Globus pallidus (tissue), 1 donor: Measurements from ENCODE around the gene PRRT3.
"Not testable (repeated sequence)": the region's sequence is repeated elsewhere in the genome, so short reads cannot be mapped to it uniquely, and the experiment has no call there.

ENCODE experiments used
- DNase-seq: peaks from one replicate; pipeline ENCODE4 v3.0.0-alpha.2; 2015; ENCODE audit warnings: low spot score

The PRRT3 gene

DNA sequence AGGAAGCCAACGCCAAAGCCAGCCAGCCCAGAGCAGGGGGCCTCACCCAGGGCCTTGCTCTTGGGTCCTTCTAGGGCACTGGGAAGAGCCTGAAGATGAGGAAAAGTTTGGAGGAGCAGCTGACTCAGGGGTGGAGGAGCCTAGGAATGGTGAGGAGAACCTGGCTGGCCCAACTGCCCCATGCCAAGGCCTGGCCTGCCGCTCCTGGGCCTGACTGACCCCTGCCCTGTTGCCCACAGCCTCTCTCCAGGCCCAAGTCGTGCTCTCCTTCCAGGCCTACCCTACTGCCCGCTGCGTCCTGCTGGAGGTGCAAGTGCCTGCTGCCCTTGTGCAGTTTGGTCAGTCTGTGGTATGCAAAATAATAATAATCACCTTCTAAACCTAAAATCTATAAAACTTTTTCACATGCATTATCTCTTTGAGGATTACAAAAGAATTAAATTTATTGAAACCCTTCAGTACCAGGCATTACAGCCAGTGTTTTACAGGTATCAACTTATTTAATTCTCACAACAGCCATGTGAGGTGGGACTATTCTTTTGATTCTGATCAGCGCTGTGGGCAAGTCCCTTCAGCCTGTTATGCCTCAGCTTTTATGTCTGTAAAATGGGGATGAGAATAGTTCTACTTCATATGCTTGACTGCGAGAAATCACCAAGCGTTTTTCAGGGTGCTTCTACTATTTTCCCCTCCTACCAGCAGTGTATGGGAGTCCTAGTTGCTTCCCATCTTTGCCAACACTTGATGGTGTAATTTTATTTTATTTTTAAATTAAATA is 33.8 kb downstream of the PRRT3 start:
- no peak for DNase-seq

DNA sequence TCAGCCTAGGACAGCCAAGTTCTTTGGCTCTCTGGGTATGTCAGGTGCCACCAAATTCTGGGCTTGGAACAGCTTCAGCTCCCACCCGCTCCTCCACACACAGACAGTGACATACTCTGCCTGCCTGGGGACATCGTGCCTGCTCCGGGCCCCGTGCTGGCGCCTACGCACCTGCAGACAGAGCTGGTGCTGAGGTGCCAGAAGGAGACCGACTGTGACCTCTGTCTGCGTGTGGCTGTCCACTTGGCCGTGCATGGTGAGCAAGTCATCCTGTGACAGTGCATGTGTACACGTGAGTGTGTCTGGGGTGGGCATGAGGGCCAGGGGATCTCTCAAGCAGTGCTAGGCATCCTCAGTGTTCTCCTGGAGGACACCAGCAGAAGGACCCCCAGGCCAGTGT is 34.4 kb downstream of the PRRT3 start:
- no peak for DNase-seq

DNA sequence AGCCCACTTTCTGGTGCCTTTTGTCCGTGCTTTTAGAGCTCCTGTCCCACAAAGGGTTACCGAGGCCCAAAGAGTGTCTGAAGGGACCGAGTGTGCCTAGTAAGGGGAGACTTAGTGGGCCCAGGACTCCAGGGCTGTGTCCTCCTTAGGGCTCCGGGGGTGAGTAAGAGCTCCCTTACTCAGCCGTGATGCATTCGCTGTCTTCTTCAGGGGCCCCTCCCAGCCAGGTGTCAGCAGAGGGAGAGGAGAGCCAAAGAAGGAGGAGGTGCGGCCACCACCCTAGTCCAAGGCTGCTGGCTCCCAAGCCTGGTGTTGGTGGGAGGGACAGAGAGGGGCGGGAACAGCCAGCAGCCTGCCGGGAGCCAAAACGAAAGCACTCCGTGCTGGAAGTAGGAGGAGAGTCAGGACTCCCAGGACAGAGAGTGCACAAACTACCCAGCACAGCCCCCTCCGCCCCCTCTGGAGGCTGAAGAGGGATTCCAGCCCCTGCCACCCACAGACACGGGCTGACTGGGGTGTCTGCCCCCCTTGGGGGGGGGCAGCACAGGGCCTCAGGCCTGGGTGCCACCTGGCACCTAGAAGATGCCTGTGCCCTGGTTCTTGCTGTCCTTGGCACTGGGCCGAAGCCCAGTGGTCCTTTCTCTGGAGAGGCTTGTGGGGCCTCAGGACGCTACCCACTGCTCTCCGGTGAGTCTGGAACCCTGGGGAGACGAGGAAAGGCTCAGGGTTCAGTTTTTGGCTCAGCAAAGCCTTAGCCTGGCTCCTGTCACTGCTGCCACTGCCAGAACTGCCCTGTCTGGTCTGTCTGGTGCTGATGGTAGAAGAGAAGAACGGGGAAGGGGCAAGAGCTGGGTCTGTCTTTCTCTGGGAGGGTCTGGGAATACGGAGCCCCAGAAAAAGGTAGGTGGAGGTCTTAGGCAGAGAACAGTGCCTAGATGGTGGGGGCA is 35.2 kb downstream of the PRRT3 start, which contains the start of gene IL17RC:
Gene IL17RC, plus strand, starts transcription at position 365 of the 947 bp plus-strand sequence. Its CDS starts 218 bp downstream, at position 583.
- DNase-seq = peak; percentile 42

DNA sequence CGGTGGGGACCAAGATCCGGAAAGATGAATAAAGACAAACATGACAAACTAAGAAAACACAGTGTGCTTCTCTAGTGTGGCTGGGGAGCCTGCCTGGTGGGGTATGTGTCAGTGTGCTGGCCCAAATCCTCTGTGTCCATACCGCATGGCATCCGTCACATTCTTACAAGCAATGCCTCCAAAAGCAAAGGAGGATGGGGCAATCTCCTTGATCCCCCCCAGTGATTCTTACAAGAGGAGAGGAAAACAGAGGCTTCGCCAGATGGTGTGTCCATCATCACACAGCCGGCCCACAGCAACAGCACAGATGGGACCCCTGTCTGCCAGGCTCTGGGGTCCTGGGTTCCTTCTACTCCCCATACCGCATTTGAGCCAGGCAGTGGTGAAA is 35.9 kb downstream of the PRRT3 start:
- peak; percentile 9 for DNase-seq

DNA sequence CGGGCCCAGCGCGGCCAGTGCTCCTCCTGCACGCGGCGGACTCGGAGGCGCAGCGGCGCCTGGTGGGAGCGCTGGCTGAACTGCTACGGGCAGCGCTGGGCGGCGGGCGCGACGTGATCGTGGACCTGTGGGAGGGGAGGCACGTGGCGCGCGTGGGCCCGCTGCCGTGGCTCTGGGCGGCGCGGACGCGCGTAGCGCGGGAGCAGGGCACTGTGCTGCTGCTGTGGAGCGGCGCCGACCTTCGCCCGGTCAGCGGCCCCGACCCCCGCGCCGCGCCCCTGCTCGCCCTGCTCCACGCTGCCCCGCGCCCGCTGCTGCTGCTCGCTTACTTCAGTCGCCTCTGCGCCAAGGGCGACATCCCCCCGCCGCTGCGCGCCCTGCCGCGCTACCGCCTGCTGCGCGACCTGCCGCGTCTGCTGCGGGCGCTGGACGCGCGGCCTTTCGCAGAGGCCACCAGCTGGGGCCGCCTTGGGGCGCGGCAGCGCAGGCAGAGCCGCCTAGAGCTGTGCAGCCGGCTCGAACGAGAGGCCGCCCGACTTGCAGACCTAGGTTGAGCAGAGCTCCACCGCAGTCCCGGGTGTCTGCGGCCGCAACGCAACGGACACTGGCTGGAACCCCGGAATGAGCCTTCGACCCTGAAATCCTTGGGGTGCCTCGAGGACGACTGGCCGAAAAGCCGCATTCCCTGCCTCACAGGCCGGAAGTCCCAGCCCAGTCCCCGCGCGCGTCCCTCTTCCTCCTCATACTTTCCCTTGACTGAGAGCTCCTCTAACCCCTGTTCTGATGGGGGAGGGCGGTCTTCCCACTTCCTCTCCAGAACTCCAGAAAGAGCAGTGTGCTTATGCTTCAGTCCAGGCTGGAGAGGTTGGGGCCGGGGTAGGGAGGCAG is 36.7 kb downstream of the PRRT3 start:
- peak; percentile 36 for DNase-seq

DNA sequence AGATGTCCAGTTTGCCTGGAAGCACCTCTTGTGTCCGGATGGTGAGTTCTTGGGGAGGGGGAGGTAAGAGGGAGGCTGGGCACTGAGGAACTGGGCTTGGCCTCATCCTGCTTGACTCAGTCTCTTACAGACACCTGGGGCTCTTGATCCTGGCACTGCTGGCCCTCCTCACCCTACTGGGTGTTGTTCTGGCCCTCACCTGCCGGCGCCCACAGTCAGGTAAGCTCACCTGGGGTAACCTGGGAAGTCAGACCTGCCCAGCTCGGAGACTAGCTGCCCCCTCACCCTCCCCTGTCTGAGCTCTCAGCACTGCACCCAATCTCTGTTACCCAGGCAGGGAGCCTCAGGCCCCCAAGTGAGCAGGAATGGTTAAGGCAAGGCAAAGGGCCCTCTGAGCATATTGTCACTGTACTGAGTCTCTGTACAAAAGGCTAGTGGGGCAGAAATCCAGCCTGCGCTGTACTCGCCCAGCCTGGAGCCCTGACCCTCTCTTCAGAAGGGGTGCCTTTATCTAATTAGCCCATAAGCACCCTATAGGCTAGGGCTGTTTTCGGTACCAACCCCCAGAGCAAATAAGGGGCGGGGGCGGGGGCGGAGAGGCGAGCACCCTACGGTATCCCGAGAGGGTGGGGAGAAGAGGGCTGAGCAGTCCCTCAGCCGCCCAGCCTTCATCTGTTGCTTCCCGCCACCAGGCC is 37.5 kb downstream of the PRRT3 start:
- no peak for DNase-seq

DNA sequence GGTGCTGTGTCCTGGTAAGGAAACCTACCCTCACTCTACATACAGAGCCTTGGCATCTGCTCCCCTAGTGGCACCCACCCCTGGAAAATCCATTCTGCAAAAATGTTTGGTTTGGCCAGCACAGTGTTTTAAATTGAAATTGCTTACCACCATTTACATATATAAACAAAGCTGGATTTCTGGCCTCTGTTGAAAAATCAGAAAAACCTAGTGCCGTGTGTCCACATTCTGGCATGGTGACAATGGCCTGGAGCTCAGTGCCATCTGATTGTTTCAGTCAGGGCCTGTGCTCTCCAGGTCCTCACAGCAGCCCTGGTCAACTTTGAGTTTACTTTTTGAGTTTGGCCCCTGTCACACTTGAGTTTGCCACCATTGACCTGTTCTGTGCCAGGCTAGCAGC is 38.2 kb downstream of the PRRT3 start:
- no peak for DNase-seq

DNA sequence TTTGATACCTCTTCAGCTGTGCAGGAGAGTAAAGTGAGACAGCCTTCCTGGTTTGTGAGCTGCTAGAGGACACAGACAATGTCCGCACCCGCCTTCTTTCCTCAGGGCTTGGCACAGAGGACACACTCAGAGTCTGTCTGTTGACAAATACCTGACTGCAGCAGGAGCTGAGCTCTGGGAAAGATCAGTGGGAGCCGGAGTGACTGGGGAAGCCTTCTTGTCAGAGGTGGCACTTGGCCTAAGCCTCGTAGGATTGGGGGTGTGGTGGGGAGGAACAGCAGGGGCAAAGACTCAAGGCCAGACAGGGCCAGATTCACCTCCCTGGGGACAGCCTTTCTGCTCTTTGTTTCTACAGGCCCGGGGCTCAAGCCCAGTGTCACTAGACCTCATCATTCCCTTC is 38.6 kb downstream of the PRRT3 start:
- DNase-seq = no peak

DNA sequence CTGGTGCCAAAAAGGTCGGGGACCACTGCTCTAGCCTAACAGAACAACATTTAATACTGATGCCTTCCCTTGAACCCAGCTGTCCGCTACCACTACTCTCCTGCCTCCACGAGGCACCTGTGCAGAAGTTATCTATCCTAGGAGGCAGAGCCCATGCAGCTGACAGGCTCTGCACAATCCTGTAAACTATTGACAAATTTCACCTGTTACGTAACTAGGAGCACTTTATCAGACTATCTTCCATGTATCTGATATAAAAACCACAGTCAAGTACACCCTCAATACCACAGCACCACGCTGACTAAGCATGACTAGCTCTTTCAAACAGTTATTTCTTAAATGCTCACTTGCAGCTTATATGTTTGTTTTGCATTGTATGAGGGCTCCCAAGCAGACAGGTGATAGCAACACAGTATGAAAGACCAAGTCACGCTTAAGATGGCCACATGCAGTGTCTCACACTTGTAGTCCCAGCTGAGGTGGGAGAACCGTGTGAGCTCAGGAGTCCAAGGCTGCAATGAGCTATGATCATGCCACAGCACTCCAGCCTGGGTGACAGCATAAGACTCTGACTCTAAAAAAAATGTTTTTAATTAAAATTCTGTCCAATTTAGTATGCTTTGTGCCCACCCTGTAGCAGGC is 39.8 kb downstream of the PRRT3 start:
- DNase-seq = no peak

DNA sequence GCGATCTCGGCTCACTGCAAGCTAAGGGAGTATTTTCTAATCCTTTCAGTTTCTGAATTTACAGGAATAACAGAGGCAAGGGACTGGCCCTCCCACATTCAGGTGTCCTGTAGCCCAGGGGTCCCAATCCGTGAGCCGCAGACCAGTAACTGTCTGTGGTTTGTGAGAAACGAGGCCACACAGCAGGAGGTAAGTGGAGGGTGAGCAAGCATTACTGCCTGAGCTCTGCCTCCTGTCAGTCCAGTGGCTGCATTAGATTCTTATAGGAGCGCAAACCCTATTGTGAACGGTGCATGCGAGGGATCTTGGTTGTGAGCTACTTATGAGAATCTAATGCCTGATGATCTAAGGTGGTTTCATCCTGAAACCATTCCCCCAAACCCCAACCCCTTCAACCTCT is 40.3 kb downstream of the PRRT3 start:
- DNase-seq = no peak

DNA sequence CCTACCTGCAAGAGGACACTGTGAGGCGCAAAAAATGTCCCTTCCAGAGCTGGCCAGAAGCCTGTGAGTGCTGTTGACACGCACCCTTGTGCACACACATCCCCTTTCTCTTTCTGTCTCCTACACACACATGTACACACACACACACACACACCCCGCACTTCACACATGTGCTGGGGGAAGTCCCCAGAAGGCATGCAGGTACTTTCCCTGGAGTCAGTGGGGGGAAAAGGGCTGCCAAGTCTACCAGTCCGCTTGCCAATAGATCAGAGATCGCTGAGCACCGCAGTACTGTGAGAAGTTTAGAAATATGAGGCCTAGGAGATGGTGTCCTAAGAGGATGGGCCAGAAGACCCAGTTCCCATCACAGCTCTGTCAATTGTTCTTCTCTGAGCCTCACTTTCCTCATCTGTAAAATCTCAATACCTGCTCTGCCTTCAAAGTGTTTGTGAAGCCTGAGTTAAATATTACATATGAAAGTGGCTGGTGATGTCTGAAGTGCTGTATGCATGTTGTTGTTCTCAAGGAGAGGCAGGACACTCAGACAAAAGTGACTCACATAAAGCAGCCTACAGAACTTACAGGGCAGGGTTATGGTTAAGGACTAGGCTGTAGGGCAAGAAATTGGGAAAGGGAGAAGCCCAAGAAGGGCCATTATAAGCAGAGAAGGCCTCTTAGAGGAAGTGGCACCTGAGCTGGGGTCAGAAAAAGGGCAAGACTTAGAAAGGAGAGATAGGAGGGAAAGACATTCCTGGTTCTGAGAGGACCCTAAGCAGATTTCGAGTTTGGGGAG is 42.8 kb downstream of the PRRT3 start:
- DNase-seq = no peak

DNA sequence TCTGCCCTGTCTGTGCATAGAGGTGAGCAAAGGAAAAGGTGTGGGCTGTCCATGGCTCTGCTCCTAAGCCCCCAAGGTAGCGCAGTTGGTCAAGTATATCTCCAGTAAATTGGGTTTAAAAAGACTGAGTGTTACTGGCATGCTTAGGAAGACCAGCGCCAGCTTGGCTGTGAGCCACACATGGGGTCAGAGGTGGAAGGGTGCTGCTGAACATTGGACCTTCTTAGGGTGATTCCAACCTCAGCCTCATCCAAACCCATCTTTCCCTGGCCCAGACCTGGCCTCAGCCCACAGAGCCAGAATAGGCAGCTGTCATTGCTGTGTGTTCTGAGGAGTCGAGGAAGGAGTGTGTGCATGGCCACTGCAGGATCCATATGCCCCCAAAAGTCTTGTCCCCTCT is 43.9 kb downstream of the PRRT3 start:
- no peak for DNase-seq

DNA sequence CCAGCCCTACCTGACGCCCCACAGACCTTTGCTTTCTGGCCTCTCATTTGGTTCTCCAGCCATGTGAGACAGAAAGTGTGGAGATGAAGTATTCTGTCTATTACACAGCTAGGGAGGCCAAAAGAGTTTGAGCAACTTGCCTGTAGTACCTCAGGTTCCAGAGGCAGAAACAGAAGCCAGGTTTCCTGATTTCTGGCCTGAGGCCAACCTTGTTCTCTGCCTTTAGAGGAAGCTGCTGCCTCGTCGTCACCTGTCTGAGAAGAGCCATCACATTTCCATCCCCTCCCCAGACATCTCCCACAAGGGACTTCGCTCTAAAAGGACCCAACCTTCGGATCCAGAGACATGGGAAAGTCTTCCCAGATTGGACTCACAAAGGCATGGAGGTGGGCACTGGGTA is 45.7 kb downstream of the PRRT3 start:
- DNase-seq = no peak

DNA sequence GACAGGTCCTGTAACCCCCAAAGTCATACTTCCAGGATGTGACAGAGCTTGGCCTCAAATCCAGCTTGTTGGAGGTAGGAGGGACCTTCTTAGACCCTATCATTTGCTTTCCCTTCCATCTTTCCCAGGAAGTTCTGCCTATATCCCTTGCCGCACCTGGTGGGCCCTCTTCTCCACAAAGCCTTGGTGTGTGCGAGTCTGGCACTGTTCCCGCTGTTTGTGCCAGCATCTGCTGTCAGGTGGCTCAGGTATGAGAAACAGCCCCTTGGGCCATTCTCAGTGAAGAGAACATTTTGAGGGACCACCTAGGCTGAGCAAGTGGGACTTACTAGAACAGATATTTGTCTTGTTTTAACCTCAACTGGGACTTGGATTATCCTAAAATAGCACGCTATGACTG is 48.3 kb downstream of the PRRT3 start:
- DNase-seq = no peak

DNA sequence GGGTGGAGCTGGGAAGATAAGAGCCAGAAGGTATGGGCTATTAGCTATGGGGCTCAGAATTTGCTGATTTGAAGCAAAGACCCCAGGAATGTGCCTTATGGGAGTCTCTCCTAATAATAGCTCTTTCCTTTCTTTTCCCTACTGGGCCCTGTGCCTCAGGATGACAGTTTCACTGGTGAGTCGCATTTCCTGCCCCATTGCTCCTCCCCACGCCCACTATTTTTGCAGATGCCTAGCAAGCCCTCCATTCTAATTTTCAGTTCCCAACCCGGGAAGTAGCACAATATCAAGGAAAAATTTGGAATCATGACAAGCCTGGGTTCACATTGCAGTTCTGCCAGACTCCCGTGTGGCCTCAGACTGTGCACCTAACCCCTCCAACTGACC is 49.0 kb downstream of the PRRT3 start:
- DNase-seq = no peak

DNA sequence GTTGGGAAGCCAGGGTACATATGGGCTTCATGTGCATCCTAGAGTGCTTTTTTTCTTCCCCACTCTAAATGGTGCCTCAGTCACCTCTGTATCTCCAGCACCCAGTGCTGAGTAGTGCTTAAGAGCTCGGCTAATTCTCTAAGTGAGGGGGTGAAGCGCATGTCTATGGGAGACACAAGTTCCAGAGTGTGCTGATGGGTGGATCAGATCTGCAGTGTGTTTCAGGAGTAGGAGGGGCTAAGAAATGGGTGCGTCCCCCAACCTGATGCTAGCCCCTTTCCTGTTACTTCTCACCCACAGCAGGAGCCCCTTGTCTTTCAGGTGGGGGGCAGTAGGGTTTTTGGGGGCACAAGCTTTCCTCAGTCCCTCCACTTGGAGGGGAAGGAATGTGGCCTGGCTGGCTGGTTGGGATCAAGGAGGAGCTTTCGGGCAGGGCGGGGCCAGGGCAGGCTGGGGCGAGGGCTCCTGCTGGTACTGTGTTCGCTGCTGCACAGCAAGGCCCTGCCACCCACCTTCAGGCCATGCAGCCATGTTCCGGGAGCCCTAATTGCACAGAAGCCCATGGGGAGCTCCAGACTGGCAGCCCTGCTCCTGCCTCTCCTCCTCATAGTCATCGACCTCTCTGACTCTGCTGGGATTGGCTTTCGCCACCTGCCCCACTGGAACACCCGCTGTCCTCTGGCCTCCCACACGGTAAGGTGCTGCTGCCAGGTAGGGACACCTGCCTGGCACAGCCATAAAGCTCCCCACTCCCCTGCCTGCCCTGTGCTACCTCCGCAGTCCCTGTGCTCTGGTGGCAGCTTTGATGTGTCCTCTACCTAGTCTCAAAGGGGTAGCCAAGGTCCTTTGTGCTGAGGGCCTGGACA is 49.6 kb downstream of the PRRT3 start, which contains the start of gene IL17RE:
Gene IL17RE, plus strand, starts transcription at position 477 of the 866 bp plus-strand sequence. Its CDS starts 85 bp downstream, at position 562.
- DNase-seq = no peak

DNA sequence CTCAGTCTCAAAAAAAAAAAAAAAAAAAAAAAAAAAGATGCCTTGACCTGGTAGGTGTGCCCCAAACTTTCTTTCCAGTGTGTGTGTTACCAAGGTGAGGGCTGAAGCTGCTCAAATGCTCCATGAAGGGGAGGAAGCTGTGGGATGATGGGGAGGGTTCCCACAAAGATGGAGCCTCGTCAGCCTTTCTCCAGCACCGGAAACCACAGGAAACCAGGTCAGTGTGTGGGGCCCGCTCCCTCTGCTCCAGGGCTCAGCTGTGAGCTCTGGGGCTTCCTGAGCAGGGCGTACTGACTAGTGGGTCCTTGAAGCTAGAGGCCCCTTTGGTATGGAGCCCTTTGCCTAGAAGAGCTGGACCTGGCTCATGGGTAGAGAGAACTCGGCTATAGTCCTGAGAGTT is 50.2 kb downstream of the PRRT3 start:
- no peak for DNase-seq

DNA sequence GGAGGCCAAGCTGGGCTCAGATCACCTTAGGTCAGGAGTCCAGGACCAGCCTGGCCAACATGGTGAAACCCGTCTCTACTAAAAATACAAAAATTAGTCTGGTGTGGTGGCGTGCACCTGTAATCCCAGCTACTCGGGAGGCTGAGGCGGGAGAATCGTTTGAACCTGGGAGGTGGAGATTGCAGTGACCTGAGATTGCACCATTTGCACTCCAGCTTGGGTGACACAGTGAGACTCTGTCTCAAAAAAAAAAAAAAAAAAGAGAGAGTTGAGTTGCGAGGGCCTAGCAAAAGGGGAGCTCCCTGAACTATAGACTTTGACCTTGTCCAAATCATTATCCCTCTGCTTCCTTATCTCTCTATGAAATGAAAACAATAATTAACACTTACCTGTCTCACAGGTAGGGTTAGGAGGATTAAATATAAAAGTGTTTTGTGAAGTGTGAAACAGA is 51.2 kb downstream of the PRRT3 start:
- not testable (repeated sequence) for DNase-seq

DNA sequence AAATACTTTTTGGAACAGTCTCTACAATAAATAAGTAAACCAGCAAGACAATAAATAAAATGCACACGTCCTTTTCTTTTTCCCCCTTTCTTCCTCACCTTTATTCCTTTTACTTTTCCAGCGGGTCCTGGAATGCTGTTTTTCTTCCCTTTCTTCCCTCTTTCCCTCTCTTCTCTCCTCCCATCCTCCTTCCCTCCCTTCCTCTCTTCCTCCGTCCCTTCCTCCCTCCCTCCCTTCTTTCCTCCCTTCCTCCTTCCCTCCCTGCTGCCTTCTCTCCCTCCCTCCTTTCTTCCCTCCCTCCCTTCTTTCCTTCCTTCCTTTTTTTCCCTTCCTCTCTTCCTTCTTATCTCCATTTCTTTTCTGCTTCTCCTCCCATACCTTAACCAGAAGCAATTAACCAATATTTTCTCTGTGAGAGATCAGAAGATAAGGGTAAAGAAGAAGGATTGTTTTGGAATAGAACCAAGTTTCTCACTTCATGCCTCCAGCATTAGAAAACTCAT is 52.9 kb downstream of the PRRT3 start:
- DNase-seq = no peak
